ENCODE results near the gene RAP1B. TPM values are rescaled to one million over a fixed set of nuclear protein-coding genes. Genes with fewer than 3 reads are reported as not detected.

Gene RAP1B
- total RNA-seq, 1 experiment from 2014 or later: 180 TPM

DNA sequence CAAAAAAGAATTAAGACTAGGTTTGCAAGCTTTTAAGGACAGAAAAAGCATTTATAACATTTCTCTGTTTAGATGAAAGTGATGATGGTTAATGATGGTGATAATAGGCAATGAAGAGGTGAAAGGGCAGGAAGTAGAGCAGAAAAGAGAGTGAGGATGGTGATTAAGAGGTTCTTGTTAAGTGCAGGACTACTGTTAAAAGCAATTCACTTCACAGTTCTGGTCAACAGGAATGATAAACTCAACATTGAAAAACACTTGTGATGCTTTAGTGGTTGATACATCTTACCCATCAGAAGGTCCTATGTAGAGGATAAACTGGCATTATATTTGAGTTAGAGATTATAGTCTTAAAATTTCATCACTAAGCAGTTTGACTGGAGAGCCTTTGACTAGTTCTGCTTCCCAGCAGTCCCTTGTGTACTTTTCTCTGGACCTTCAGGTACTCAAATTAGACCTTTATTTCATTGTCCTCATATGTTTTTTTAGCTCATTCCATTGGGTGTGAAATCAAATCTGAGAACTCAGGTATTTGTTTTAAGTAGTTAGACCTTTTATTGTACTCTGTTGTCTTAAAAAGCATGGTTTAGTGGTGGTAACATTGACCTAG is 10.9 kb downstream of the RAP1B start:
- Mint-ChIP-seq H3K9me3 (ENCODE audit: unreplicated experiment) (no peaks in the 10 kb centered on the region), H3K36me3 (ENCODE audit: insufficient read depth, unreplicated experiment) (peaks cover 34% of the 10 kb centered on the region), H3K4me3 (ENCODE audit: unreplicated experiment) (no peak overlapping the region), H3K27me3 (ENCODE audit: insufficient read depth, unreplicated experiment) (no peaks in the 10 kb centered on the region), H3K27ac (ENCODE audit: low read depth, unreplicated experiment) (peak overlapping the region; percentile 92), H3K4me1 (ENCODE audit: insufficient read depth, unreplicated experiment) (peaks cover 37% of the 10 kb centered on the region)
- ChIA-PET CTCF (interaction anchor here (0.6 to 1.2 kb wide), 3 partner anchors 100 to 464 kb away, joined by 3 read pairs; no protein-coding TSS in a partner anchor), POLR2A (interaction anchor here (1.0 to 6.2 kb wide), 6 partner anchors 7 to 118 kb away, joined by 3 to 52 read pairs (median 6); partner anchors contain the start of gene RAP1B)
- intact Hi-C loops (cut with micrococcal nuclease): no loop called here
- TF ChIP-seq, protein P1, sequence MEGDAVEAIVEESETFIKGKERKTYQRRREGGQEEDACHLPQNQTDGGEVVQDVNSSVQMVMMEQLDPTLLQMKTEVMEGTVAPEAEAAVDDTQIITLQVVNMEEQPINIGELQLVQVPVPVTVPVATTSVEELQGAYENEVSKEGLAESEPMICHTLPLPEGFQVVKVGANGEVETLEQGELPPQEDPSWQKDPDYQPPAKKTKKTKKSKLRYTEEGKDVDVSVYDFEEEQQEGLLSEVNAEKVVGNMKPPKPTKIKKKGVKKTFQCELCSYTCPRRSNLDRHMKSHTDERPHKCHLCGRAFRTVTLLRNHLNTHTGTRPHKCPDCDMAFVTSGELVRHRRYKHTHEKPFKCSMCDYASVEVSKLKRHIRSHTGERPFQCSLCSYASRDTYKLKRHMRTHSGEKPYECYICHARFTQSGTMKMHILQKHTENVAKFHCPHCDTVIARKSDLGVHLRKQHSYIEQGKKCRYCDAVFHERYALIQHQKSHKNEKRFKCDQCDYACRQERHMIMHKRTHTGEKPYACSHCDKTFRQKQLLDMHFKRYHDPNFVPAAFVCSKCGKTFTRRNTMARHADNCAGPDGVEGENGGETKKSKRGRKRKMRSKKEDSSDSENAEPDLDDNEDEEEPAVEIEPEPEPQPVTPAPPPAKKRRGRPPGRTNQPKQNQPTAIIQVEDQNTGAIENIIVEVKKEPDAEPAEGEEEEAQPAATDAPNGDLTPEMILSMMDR (IDR thresholded peaks at IDR 0.05; ENCODE audit: unreplicated experiment): no peak
- no TSS peak for BruUV-seq (replicated peaks)
- no peak for DNase-seq (ENCODE audit: unreplicated experiment)

DNA sequence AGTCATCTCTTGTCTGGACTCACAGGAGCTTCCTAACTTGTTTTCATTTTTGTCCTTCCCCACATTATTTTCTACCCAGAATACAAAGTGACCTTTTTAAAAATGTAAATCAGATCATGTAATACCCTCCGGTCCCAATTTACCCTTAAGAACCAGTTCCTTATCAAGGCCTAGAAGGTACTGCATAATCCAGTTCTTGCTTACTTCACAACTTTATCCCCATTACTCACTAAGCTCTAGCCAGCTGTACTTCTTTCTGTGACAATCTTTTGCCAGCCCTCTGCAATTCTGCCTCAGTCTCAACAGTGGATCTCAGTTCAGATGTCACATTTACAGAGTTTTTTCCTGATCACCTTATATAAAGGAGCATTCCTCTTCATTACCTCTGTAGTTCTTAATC is 11.6 kb downstream of the RAP1B start:
- H3K27ac Mint-ChIP-seq (ENCODE audit: low read depth, unreplicated experiment): peak overlapping the region; percentile 92
- ChIA-PET CTCF (interaction anchor here (0.6 kb wide), 1 partner anchor 63 kb away, joined by 3 read pairs; no protein-coding TSS in a partner anchor), POLR2A (interaction anchor here (0.6 to 6.2 kb wide), 8 partner anchors 7 to 247 kb away, joined by 3 to 52 read pairs (median 4); partner anchors contain the start of gene RAP1B)
- peaks cover 36% of the 10 kb centered on the region for H3K4me1 Mint-ChIP-seq (ENCODE audit: insufficient read depth, unreplicated experiment)
- no TSS peak for BruUV-seq (replicated peaks)
- DNase-seq (ENCODE audit: unreplicated experiment): no peak
- H3K27me3 Mint-ChIP-seq (ENCODE audit: insufficient read depth, unreplicated experiment): no peaks in the 10 kb centered on the region
- H3K9me3 Mint-ChIP-seq (ENCODE audit: unreplicated experiment): no peaks in the 10 kb centered on the region
- TF ChIP-seq, protein P1 (IDR thresholded peaks at IDR 0.05; ENCODE audit: unreplicated experiment): no peak
- H3K36me3 Mint-ChIP-seq (ENCODE audit: insufficient read depth, unreplicated experiment): peaks cover 41% of the 10 kb centered on the region
- intact Hi-C loops (cut with micrococcal nuclease): no loop called here
- no peak overlapping the region for H3K4me3 Mint-ChIP-seq (ENCODE audit: unreplicated experiment)

DNA sequence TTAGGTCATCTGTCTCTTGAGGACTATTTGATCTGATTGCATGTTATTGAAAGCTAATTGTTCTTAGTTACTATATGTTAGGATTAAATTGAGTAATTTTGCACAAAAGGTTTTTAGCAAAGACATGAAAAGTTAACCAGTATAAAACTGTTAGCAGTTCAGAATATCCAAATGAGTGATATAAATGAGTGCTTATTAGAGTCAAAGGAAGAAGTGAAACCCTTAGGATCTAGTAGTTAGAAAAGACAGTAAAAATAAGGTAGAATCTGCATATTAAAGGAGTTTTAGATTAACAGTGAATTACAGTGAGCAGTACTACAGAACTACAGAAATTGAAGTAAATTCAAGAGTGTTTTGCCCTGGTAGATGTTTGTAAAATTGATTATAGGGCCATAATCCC is 12.4 kb downstream of the RAP1B start:
- BruUV-seq (replicated peaks): no TSS peak
- DNase-seq (ENCODE audit: unreplicated experiment): no peak
- ChIA-PET POLR2A (interaction anchor here (0.7 to 6.2 kb wide), 4 partner anchors 9 to 248 kb away, joined by 3 to 52 read pairs (median 6); partner anchors contain the start of gene RAP1B), CTCF (interaction anchor here (0.6 kb wide), 1 partner anchor 680 kb away, joined by 3 read pairs; no protein-coding TSS in a partner anchor)
- Mint-ChIP-seq H3K27ac (ENCODE audit: low read depth, unreplicated experiment) (peak overlapping the region; percentile 92), H3K4me3 (ENCODE audit: unreplicated experiment) (no peak overlapping the region), H3K9me3 (ENCODE audit: unreplicated experiment) (no peaks in the 10 kb centered on the region), H3K27me3 (ENCODE audit: insufficient read depth, unreplicated experiment) (no peaks in the 10 kb centered on the region), H3K36me3 (ENCODE audit: insufficient read depth, unreplicated experiment) (peaks cover 47% of the 10 kb centered on the region), H3K4me1 (ENCODE audit: insufficient read depth, unreplicated experiment) (peaks cover 31% of the 10 kb centered on the region)
- TF ChIP-seq, protein P1 (IDR thresholded peaks at IDR 0.05; ENCODE audit: unreplicated experiment): no peak
- intact Hi-C loops (cut with micrococcal nuclease): no loop called here

DNA sequence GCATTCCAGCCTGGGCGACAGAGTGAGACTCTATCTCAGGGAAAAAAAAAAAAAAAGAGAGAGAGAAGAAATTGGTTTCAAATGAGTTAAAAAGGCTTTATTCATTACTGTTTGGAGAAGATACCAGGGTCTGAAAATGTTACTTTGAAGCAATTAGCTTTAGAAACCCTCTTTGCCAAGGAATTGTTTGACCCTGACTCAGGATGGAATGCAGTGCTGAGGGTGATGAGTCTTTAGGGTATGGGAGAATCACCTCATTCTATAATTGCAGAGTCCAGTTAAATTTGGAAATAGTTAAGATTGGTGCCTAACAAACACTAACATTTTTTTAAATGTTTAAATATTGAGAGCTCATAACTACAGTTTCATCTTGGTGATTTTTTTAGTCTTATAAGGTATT is 13.3 kb downstream of the RAP1B start:
- ChIA-PET CTCF (interaction anchor here (0.5 to 1.2 kb wide), 2 partner anchors 205 to 266 kb away, joined by 3 read pairs; no protein-coding TSS in a partner anchor), POLR2A (interaction anchor here (0.6 to 6.2 kb wide), 6 partner anchors 8 to 47 kb away, joined by 3 to 52 read pairs (median 4); partner anchors contain the start of gene RAP1B)
- Mint-ChIP-seq H3K36me3 (ENCODE audit: insufficient read depth, unreplicated experiment) (peaks cover 44% of the 10 kb centered on the region), H3K27me3 (ENCODE audit: insufficient read depth, unreplicated experiment) (no peaks in the 10 kb centered on the region), H3K4me3 (ENCODE audit: unreplicated experiment) (no peak overlapping the region), H3K9me3 (ENCODE audit: unreplicated experiment) (no peaks in the 10 kb centered on the region), H3K4me1 (ENCODE audit: insufficient read depth, unreplicated experiment) (peaks cover 34% of the 10 kb centered on the region), H3K27ac (ENCODE audit: low read depth, unreplicated experiment) (no peak overlapping the region)
- no peak for DNase-seq (ENCODE audit: unreplicated experiment)
- no TSS peak for BruUV-seq (replicated peaks)
- TF ChIP-seq, protein P1 (IDR thresholded peaks at IDR 0.05; ENCODE audit: unreplicated experiment): no peak
- intact Hi-C loops (cut with micrococcal nuclease): no loop called here

Data from MCF 10A (cell line).